ENCODE measurements around the gene KRT23. TPM values are rescaled to one million over a fixed set of nuclear protein-coding genes. Genes with fewer than 3 reads are reported as not detected.
A peak's percentile ranks its signal among the peaks of the same experiment; 100 is the strongest.

The KRT23 gene
- total and polyA plus RNA-seq, 2 of the 4 experiments (the other 2 are of a cell fraction), result 0.36 to 0.39 TPM

DNA sequence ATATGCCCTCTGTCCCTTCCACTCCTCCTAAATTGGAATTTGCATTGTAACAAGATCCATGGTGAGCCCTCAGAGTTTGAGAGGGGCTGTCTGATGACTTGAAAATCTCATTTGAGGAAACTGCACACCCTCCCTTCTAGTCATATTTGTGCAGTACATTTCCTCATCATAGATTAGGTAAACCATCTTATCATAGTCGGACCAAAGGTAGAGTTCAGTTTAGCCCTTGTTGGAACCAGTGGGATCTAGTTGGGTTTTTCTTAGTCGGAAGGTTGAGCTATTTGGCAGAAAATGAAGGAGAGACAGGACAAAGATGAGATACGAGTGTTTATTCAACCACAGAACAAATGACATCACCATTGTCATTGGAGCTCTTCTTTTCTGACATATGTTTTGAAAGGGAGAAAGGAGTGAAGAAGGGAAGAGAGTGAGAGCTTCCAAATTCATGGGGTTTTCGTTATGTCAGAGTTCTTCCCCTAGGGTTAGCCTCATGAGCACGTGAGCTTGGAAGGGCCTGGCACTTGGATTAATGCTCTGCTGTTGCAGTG is 36.6 kb downstream of the KRT23 start:
- no peak overlapping the region for H3K56ac ChIP-seq (ENCODE audit: extremely low read depth, insufficient read depth, low read length)
- intact Hi-C loops (cut with micrococcal nuclease), result no loop called here
- H4K20me1 ChIP-seq (ENCODE audit: insufficient read depth, low read length), result no peaks in the 10 kb centered on the region
- 0 out of 2 replicates have a peak overlapping the region, but pooled peaks have one; percentile 31 for H4K5ac ChIP-seq (ENCODE audit: low read depth, low read length)
- H3K36me3 ChIP-seq (ENCODE audit: control insufficient read depth, insufficient read depth, low read length), result no peaks in the 10 kb centered on the region
- no peak overlapping the region for H3K4me3 ChIP-seq (ENCODE audit: insufficient read depth, low read depth, low read length)
- no TSS peak for BruUV-seq (replicated peaks)
- H2BK120ac ChIP-seq (ENCODE audit: low read depth, low read length), result peak overlapping the region; percentile 46
- in situ Hi-C loops (cut with MboI; ENCODE audit: low sequenced_read_pairs), result loop anchor here (5.0 to 10.0 kb wide), 2 partner anchors 44 to 96 kb away; no protein-coding TSS in a partner anchor
- ChIA-PET POLR2A (ENCODE audit: unreplicated experiment) (no interaction called here), CTCF (no interaction called here)
- 0 out of 2 replicates have a peak overlapping the region, but pooled peaks have one; percentile 8 for H3K23ac ChIP-seq (ENCODE audit: low read depth, low read length)
- no peak overlapping the region for H3K14ac ChIP-seq (replicated peaks; ENCODE audit: low read depth, low read length)
- H4K91ac ChIP-seq (ENCODE audit: insufficient read depth, low read depth, low read length), result no peak overlapping the region; the same call in 1 of the 2 replicates
- TF ChIP-seq MAZ (IDR thresholded peaks at IDR 0.05; ENCODE audit: borderline replicate concordance, low read depth, low read length), result no peak
- TF ChIP-seq POLR2A (IDR thresholded peaks at IDR 0.05; ENCODE audit: low read depth, low read length), result no peak
- no peak overlapping the region for H3K4me2 ChIP-seq (ENCODE audit: low read depth, low read length)
- H2AK5ac ChIP-seq (ENCODE audit: low read depth, low read length), result peak overlapping the region; percentile 65; the same call in 1 of the 2 replicates
- no peak for ATAC-seq (ENCODE audit: low read depth)
- H3K27me3 ChIP-seq (ENCODE audit: control insufficient read depth, insufficient read depth, low read length), result no peaks in the 10 kb centered on the region
- H3K18ac ChIP-seq (ENCODE audit: low read depth, low read length), result 0 out of 2 replicates have a peak overlapping the region, but pooled peaks have one; percentile 28
- no peak overlapping the region for H2AK9ac ChIP-seq (replicated peaks; ENCODE audit: low read depth, low read length, poor library complexity)
- no peak overlapping the region for H3K9ac ChIP-seq (ENCODE audit: low read depth, low read length)
- no peak overlapping the region for H4K8ac ChIP-seq (ENCODE audit: low read depth in 2 of 2, low read length in 2 of 2)
- 0 out of 2 replicates have a peak overlapping the region, but pooled peaks have one; percentile 1 for H3K4ac ChIP-seq (ENCODE audit: low read depth, low read length)
- no peak overlapping the region for H2AFZ ChIP-seq (replicated peaks; ENCODE audit: low read length, poor library complexity)
- no peak for DNase-seq
- H2BK15ac ChIP-seq (ENCODE audit: low read depth, low read length), result peak overlapping the region; percentile 38; the same call in 2 of the 3 replicates
- WGBS, 2 experiments (ENCODE audit: extremely low coverage in 2 of 2, insufficient read length in 1 of 2), result no CpG with 5 or more reads among the region's 5 CpGs
- H3K79me1 ChIP-seq (ENCODE audit: low read depth in 1 of 2, low read length in 2 of 2), result no peaks in the 10 kb centered on the region
- H3K4me1 ChIP-seq (ENCODE audit: control insufficient read depth, insufficient read depth, low read length), result peaks cover 15% of the 10 kb centered on the region
- H3K9me1 ChIP-seq (ENCODE audit: insufficient read depth, low read length), result peaks cover 16% of the 10 kb centered on the region; the same call in 1 of the 2 replicates
- H2BK5ac ChIP-seq (ENCODE audit: low read depth, low read length, poor library complexity, severe bottlenecking), result no peak overlapping the region
- dilution Hi-C loops (cut with HindIII; ENCODE audit: low sequenced_read_pairs, unreplicated experiment), result no loop called here
- peak overlapping the region; percentile 42 for H2BK20ac ChIP-seq (ENCODE audit: low read depth, low read length)
- no peaks in the 10 kb centered on the region for H3K9me3 ChIP-seq (ENCODE audit: control insufficient read depth, insufficient read depth, low read length)
- no peak overlapping the region for H3K27ac ChIP-seq (ENCODE audit: insufficient read depth, low read length)

Measured in IMR-90 (cell line).